Fibroblast of the aortic adventitia (primary cell): Measurements from ENCODE around the gene SLC28A1. TPM values are rescaled to one million over a fixed set of nuclear protein-coding genes. Genes with fewer than 3 reads are reported as not detected.

Source experiments
- DNase-seq: peaks from one replicate; pipeline ENCODE4 v3.0.0-alpha.2; 2010; ENCODE audit warnings: low read depth
- H3K4me3 ChIP-seq: 2 replicates; pipeline ENCODE4 v1.5.1; 2011; ENCODE audit warnings: low read depth, mild to moderate bottlenecking, control low read depth, low read length, moderate library complexity
- total RNA-seq: library from RNA; depleted of rRNA; stranded (reverse); fragments of >200 nt; gene quantifications from 2 replicates; pipeline ENCODE4 v1.2.3, GENCODE V29; 2012; ENCODE audit warnings: low replicate concordance
- TF ChIP-seq, protein P1 (sequence below): IDR thresholded peaks from 2 replicates; pipeline ENCODE4 v1.5.1; 2011; ENCODE audit warnings: mild to moderate bottlenecking, low read length, control low read depth, inconsistent platforms; ENCODE audit not compliant: insufficient read depth

The SLC28A1 gene
- total RNA-seq, 1 donor: not detected

DNA sequence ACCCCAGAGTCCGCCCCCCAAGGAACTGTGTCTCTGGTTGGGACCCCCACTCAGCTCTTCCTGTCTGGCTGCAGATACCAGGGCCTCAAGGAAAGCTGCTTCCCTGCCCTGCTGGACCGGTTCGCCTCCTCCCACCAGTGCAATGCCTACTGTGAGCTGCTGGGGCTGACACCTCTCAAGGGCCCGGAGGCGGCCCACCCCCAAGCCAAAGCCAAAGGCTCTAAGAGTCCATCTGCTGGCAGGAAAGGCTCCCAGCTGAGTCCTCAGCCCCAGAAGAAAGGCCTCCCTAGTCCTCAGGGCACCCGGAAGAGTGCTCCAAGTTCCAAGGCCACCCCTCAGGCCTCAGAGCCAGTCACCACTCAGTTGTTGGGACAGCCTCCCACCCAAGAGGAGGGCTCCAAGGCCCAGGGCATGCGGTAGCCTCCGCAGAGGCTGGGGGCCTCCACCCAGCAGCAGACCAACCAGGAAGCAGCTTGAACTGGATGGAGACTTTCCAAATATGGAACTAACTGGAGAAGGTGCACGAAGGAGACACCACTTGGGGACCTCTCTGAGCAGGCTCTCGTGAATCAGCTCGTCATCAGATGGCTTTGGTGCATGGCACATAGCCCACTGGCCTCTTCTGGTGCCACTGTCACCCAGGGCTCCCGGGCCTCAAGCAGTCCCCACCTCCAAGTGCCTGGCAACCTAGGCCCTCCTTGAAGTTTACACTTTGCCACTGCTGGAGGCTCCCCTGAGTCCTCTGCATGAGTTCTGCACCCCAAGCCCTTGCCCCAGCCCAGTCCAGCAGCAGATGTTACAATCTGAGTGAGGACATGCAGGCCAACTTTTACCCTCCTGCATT, 16.2 kb upstream of the SLC28A1 start:
- DNase-seq: no peak
- H3K4me3 ChIP-seq: no peak overlapping the region
- TF ChIP-seq, protein P1, sequence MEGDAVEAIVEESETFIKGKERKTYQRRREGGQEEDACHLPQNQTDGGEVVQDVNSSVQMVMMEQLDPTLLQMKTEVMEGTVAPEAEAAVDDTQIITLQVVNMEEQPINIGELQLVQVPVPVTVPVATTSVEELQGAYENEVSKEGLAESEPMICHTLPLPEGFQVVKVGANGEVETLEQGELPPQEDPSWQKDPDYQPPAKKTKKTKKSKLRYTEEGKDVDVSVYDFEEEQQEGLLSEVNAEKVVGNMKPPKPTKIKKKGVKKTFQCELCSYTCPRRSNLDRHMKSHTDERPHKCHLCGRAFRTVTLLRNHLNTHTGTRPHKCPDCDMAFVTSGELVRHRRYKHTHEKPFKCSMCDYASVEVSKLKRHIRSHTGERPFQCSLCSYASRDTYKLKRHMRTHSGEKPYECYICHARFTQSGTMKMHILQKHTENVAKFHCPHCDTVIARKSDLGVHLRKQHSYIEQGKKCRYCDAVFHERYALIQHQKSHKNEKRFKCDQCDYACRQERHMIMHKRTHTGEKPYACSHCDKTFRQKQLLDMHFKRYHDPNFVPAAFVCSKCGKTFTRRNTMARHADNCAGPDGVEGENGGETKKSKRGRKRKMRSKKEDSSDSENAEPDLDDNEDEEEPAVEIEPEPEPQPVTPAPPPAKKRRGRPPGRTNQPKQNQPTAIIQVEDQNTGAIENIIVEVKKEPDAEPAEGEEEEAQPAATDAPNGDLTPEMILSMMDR: no peak

DNA sequence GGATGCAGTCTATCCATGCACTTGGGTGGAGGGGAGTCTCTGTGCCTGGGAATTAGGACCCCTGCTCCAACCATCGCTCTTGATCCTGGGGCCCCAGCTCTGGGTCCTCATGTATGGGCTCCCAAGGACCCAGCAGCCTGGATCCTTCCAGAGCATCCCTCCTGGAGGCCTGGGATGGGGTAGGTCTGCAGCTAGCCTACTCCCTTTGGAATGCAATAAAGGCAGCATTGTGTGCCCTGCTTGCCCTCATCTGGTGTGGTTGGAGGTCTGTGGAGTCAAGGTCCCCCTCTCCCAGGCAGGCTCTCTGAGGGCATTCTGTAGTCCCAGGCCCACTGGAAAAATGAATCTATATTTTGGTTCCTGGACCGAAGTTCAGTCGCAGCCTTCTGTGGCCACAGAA, 15.0 kb upstream of the SLC28A1 start:
- no peak for DNase-seq
- no peak overlapping the region for H3K4me3 ChIP-seq

DNA sequence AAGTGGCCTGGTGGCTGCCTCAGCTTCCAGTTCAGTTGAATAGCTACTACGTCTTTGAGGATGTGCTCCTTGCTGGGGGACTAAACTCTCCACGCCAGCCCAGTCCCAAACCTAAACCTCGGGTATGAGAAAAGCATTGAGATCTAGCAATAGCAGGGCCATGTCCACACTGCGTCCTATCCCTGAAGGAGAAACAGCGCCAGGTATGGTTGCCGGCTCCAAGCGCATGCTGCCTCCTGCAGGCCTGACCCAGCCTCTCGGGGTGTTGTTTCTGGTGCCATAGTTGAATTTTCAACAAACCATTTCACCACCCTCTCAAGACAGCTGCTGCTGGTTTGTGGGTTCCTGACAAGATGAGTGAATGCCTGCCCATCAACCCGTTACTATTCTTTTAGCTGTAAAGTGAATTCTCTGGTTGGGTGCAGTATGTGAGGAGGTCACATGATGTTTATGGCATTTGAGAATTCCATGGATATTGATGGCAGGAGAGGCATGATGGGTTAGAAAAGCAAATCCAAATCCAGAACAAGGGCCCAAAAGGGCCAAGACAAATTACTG, 13.0 kb upstream of the SLC28A1 start:
- TF ChIP-seq, protein P1: no peak
- no peak for DNase-seq
- H3K4me3 ChIP-seq: no peak overlapping the region

More for the DNA sequence above, 15.0 kb upstream of the SLC28A1 start:
- TF ChIP-seq, protein P1: no peak

DNA sequence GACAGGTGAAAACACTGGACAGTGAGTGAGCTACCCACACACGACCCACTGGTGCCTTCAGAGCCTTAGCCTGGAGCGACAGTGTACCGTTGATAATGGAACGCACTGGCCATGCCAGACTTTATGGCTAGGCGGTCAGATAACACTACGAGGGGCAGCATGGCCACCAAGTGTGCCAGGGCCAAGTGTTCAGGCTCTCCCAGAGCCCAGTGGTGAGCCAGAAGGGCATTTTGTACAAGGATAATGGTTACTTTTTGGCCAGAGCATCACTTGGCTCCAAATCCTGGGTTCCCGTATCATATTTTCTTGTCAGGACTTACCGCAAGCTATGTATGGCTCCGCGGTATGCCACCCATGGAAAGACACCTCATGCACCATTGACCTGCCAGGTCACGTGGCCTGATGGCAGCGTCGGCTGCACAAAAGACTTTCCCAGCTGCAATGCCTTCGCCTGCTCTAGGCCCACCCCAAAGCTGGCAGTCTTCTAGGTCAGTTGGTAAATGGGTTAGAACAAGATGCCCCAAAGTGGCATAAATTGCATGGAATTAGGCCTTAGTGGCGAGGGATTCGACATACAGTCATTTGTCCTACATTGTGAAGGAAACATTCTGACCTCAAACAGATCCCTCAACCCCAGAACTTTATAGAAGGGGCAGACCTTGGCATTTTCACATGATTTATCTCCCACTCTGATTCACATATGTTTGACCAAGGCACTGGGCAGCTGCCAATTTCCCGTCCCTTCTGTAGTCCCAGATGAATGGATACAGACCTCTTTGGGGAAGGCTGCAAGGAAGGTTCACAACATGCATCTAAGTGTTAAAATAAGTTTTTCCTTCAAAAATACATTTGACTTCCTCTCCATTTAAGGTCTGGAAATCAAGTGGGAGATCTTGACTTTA, 12.2 kb upstream of the SLC28A1 start:
- peak; percentile 9 for DNase-seq
- no peak overlapping the region for H3K4me3 ChIP-seq
- TF ChIP-seq, protein P1: no peak

DNA sequence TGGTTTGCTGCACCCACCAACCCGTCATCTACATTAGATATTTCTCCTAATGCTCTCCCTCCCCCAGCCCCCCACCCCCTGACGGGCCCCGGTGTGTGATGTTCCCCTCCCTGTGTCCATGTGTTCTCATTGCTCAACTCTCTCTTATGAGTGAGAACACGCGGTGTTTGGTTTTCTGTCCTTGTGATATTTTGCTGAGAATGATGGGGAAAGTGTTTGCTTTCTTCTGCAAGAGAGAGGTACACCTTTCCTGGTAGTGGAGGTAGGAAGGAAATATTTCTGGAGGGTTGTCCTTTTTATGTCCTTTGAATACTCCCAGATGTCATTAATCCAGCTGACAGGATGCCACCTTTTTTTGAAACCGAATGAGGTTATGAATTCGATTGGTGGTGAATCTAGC, 10.5 kb upstream of the SLC28A1 start:
- H3K4me3 ChIP-seq: no peak overlapping the region
- TF ChIP-seq, protein P1: no peak
- DNase-seq: no peak

DNA sequence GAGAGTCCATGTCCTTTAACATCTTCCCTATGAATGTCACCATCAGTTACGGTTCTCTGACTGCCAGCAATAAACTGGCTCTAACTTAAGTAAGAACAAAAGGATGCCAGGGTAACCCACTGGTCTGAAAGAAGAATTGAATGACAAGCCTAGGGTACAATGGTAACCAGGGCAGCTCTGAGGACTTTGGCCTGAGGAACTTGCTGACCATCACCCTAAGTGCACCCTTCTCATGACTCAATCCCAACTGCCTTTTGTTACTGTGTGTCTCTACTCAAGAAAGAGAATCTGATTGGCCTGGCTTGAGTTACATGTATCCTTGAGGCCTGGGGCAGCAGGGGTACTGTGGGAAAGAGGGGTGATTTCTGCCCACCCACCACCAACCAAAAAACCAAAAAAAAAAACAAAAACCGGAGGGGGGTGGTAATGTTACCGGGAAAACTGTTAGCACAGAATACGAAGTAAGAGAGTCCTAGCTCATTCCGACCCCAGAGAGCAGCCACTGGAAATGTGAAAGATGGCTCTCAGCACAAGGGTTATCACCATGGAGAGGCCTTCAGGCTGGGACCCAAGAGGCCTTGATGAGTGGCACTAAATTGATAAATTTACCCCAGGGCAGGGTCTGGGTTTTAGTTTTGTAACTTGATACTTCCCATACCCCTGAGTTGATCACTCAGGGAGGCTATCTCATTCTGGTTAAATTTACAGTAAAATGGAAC, 9.3 kb upstream of the SLC28A1 start:
- no peak overlapping the region for H3K4me3 ChIP-seq
- no peak for DNase-seq
- TF ChIP-seq, protein P1: no peak
